HG02943 (cell line): Measurements from ENCODE around the gene C19orf44.
A peak's percentile ranks its signal among the peaks of the same experiment; 100 is the strongest.
"Not testable (repeated sequence)": the region's sequence is repeated elsewhere in the genome, so short reads cannot be mapped to it uniquely, and the experiment has no call there.

Experiments used
- ATAC-seq: cut with Tn5 transposase; IDR thresholded peaks from one replicate; pipeline ENCODE4 v1.9.1; 2021; ENCODE audit warnings: mild to moderate bottlenecking, low read depth, moderate library complexity; ENCODE audit not compliant: unreplicated experiment

Gene C19orf44

GRCh38 chr19:16466802-16467427, 29.3 kb upstream of the C19orf44 start:
- ATAC-seq: not testable (repeated sequence)

GRCh38 chr19:16467581-16467980, 28.6 kb upstream of the C19orf44 start:
- no peak for ATAC-seq

GRCh38 chr19:16470541-16470910, 25.7 kb upstream of the C19orf44 start:
- ATAC-seq: no peak

GRCh38 chr19:16470911-16471811, 25.0 kb upstream of the C19orf44 start:
- ATAC-seq: peak; percentile 33

- ATAC-seq: not testable (repeated sequence)
Measured at GRCh38 chr19:16472559-16472899, 23.7 kb upstream of the C19orf44 start.

- no peak for ATAC-seq
Measured at GRCh38 chr19:16472992-16473391, 23.2 kb upstream of the C19orf44 start.

GRCh38 chr19:16473875-16474392, 22.3 kb upstream of the C19orf44 start:
- ATAC-seq: no peak

GRCh38 chr19:16476401-16476800, 19.8 kb upstream of the C19orf44 start:
- ATAC-seq: no peak

- no peak for ATAC-seq
Measured at GRCh38 chr19:16477311-16477710, 18.9 kb upstream of the C19orf44 start.

- ATAC-seq: no peak
Measured at GRCh38 chr19:16482745-16483144, 13.4 kb upstream of the C19orf44 start.

- not testable (repeated sequence) for ATAC-seq
Measured at GRCh38 chr19:16486476-16486875, 9.7 kb upstream of the C19orf44 start.

GRCh38 chr19:16496613-16496983, 404 bp downstream of the C19orf44 start:
- ATAC-seq: no peak

GRCh38 chr19:16497042-16497441, 848 bp downstream of the C19orf44 start:
- no peak for ATAC-seq

GRCh38 chr19:16497837-16498236, 1.6 kb downstream of the C19orf44 start:
- ATAC-seq: no peak

- ATAC-seq: no peak
Measured at GRCh38 chr19:16504271-16504670, 8.1 kb downstream of the C19orf44 start.

GRCh38 chr19:16506161-16506560, 10.0 kb downstream of the C19orf44 start:
- ATAC-seq: not testable (repeated sequence)

GRCh38 chr19:16506961-16507360, 10.8 kb downstream of the C19orf44 start:
- ATAC-seq: no peak

GRCh38 chr19:16508546-16508945, 12.4 kb downstream of the C19orf44 start:
- no peak for ATAC-seq

GRCh38 chr19:16509141-16510061, 13.2 kb downstream of the C19orf44 start:
- no peak for ATAC-seq

GRCh38 chr19:16512611-16513010, 16.4 kb downstream of the C19orf44 start:
- not testable (repeated sequence) for ATAC-seq
